Measurements from ENCODE around the gene CSGALNACT2.

CSGALNACT2 gene

DNA sequence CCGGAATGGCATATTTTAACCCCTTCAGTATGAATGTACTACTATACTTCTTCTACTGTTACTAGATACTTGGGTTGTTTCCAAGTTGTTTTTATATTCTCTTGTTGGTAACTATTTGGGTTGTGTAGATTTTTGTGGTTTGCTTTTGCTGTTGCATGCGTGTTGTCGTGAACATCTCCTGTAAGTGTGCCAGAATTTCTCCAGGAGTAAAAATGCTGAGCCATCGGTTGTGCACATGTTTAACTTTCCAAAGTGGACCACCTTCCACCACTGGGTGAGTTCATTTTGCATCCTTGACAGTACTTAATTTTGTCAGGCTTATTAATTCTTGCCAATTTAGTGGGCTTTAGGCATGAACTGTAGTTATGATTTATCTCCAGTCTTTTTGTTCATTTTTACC is 47.9 kb downstream of the CSGALNACT2 start:
- no peak for DNase-seq (ENCODE audit: low spot score)

- no peak for DNase-seq (ENCODE audit: low spot score)
Observed at GRCh38 chr10:43187213-43187612, 49.0 kb downstream of the CSGALNACT2 start.

DNA sequence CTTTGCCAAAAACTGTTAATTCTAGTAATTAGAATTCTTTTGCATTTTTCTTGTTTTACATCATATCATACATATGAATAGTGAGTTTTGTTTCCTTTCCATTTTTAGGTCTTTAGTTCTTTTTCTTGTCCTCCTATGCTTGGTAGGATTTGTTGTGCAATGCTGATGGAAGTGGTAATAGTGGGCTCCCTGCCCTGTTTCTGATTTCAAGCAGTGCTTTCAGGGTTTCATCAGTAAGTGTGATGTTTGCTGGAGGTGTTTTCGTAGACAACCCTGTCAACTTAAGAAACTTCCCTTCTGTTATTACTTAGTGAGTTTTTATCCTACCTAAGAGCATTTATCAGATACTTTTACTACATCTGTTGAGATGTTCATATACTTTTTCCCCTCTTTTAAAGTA is 50.5 kb downstream of the CSGALNACT2 start:
- DNase-seq (ENCODE audit: low spot score): no peak

DNA sequence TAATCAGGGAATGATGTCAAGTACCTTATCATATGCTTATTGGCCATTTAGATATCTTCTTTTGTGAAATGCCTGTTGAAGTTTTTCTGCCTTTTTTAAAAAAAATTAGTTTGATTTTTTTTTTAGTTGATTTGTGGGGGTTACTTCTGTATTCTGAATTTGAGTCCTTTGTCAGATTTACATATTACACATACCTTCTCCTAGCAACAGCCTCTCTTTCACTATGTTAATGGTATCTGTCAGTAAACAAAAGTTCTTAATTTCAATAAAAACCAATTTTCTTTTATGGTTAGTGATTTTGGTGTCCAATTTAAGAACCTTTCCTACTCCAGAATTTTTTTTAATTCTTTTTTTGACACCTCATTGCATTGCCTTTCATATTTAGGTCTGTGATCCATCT is 52.0 kb downstream of the CSGALNACT2 start:
- no peak for DNase-seq (ENCODE audit: low spot score)

GRCh38 chr10:43190775-43191174 is 52.5 kb downstream of the CSGALNACT2 start:
- DNase-seq (ENCODE audit: low spot score): no peak

DNA sequence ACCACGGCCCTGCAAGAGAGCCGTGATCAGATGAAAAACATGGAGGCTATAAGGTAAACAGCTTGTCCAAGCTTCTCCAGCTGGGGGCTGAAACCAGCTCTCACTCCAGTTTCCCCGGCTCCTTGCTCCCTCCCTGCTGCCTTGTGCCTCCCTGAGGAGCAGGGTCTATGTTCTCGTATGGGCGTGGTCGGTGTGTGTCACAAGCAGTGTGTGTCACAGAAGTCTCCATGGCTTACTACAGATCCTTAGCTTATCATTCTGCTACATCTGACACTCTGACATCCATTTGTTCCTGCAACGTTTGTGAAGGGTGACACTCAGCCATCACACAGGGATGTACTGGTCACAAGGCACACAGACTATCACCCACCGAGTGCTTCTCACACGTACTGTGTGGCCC is 54.6 kb downstream of the CSGALNACT2 start:
- no peak for DNase-seq (ENCODE audit: low spot score)

DNA sequence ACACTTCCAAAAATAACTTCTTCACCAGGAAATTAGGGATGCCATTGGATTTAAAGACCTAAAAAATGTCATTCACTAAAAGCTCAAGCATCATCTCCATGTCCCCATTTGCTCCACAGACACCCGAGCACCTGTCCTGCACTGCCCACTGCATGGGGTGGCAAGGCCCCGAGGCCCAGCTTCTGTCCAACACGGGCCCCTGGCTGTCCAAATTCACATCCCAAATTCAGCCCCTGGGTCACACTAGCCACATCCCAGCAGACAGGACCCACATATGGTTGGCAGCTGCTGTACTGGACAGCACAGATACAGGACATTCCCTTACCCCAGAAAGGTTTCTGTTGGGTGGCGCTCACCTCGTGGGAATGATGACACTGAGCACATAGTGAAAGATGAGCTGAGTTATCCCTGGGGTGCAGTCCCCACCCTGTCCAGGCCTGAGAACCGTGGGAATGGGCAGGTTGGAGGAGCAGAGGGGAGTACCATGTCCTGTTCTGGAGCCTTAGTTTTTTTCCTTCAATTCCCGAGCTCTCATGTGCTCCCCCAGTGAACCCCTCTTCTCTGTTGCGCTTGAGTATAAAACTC is 55.3 kb downstream of the CSGALNACT2 start:
- DNase-seq (ENCODE audit: low spot score): no peak

GRCh38 chr10:43194266-43194665 is 56.0 kb downstream of the CSGALNACT2 start:
- no peak for DNase-seq (ENCODE audit: low spot score)

DNA sequence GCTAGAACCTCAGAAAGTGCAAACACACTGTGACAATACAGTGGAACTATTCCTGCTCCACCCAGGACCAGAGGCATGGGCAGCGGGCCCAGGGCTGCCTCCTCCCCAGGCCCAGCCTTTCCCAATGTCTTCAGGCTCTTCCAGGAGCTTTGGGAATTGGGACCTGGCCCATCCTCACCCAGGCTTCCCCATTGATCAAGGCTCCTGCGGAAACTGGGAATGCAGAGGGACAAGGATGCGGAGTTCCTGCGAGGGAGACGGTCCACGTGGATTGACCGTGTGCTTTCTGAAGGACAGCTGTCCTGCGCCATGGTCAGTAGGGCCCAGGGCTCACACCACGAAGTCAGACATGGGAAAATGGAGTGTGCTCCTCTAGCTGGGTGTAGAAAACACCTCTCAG is 56.6 kb downstream of the CSGALNACT2 start:
- DNase-seq (ENCODE audit: low spot score): no peak

DNA sequence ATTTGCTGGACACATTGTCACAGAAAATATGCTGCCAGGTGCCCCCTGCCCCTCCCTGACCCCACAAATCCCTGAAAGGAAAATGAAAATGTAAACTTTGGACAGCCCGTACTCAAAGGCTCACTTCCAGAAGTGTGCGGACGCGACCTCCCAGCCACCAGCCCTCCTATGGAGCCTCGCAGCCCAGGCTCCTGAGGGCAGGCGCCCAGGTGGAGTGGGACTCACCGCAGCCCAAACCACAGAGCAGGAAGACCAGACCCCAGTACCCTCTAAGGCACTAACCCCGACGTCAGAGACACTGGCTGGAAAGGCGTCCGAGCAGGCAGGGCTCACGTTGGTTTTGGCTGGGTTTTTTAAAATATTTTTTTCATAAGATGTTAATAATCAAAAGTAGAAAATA is 57.3 kb downstream of the CSGALNACT2 start:
- no peak for DNase-seq (ENCODE audit: low spot score)

GRCh38 chr10:43196131-43196980 is 58.1 kb downstream of the CSGALNACT2 start:
- no peak for DNase-seq (ENCODE audit: low spot score)

- DNase-seq (ENCODE audit: low spot score): no peak
Observed at GRCh38 chr10:43196981-43197833, 59.0 kb downstream of the CSGALNACT2 start.

GRCh38 chr10:43197834-43198681 is 59.8 kb downstream of the CSGALNACT2 start:
- DNase-seq (ENCODE audit: low spot score): no peak

DNA sequence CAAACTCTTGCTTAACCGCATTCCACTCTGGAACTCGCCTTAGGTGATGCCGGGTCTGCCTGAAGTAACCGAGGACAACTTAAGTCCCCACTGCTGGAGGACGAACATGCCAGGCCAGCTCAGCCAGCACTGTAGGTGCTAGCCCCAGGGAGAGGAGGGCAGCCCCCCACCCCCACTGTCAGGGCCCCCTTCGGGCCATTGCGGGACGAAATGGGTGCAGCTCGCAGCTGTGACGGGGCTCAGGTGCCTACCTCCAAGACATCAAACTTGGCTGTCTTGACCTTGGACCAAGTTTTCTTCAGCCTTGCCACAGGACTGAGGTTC is 60.4 kb downstream of the CSGALNACT2 start:
- no peak for DNase-seq (ENCODE audit: low spot score)

GRCh38 chr10:43199088-43199683 is 60.9 kb downstream of the CSGALNACT2 start:
- DNase-seq (ENCODE audit: low spot score): no peak

DNA sequence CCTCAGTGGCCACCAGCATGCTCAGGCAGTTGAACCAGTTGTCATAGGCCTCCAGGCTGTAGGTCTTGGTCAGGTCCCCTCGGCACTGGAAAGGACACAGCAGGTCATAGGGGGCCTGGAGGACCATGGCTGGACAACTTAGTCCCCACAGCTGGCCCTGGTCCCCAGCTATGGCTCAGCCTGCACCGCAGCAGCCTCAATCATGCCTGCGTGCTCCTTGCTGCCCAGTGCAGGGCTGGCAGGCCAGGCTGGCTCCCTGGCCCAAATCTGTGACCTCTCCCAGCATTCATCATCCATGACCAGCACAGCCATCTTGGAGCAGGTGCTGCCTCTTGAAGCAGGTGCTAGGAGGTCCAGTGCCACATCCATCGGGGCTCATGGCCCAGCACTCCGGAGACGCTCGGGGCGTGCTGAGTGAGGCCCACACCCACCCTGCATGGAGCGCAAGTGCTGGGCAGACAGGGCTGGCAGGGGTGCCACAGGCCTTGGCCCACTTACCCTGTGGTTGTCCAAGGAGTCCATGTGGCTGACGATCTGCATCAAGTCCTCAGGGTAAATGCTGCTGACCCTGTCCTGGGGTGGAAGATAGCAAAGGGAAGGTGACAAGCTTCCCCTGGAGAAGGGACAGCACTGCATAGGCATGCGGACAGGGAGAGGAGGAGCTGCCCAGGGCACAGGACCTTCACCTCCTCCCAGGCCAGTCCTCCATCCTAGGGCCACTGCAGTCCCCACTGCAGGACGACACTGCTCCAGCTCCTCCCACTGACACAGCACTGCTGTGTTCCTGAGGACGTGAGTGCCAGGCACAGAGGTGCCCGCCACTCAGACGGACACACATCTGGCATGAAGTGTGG is 61.7 kb downstream of the CSGALNACT2 start:
- DNase-seq (ENCODE audit: low spot score): no peak

DNA sequence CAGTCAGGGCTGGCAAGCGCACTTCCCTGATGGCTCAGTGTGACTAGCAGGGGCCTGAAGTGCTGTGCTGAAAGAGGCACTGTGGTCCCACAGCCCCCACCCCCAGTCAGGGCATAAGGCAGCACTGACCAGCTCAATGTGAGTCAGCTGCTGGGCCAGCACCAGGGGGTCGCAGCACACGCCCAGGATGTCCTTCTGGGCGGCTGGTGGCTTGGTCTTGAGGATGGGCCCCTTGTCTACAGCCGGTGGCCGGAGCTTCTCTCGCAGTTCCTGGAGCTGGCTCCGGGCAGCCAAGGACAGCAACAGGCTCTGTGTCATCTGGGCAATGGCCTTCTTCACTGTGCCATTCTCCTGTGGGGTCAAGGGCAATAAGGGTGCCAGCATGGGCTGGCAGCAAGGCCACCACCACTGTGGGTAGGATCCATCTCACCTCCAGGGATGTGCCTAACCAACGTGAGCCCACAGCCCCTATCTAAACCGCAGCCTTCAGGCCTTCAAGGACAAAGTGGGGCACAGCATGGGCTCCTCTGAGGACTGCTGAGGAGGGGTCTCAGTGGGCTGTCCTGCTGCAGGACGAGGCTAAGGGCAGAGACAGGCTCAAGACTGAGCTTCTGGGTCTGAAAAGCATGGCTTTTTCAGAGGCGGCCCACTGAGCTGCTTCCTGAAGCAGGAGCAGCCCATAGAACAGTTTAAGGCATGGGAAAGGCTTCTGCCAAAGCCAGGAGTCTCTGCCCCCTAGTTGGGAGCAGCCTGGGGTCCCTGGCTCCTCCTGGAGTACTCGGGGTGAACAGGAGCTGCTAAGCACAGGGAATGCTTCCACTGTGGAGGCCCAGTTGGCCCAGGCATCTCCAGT is 62.5 kb downstream of the CSGALNACT2 start:
- DNase-seq (ENCODE audit: low spot score): no peak

DNA sequence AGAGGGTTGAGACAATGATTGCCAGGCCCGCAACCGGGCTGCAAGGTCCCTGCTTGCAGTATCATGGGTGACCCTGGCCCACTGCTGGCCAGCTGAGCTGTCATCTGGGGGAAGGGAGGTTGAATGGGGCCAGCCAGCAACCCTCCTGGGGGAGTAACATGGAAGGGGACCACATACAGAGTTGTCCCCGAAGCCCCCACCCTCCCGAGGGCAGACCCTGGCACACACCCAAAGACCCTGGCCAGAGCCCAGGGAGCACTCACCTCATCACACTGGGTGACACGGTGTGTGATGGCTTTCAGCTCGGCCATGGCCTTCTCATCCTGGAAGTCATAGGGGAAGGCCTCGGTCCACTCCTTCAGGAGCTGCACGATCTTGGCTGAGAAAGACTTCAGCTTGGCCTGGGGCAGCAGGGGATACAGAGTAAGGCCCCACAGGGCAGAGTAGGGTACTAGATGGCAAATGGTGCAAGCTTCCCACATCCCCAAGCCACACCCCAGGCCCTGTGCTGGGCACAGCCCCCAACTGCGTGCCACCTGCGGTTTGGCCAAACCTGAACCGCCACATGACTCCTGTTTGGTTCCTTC is 63.4 kb downstream of the CSGALNACT2 start:
- no peak for DNase-seq (ENCODE audit: low spot score)

DNA sequence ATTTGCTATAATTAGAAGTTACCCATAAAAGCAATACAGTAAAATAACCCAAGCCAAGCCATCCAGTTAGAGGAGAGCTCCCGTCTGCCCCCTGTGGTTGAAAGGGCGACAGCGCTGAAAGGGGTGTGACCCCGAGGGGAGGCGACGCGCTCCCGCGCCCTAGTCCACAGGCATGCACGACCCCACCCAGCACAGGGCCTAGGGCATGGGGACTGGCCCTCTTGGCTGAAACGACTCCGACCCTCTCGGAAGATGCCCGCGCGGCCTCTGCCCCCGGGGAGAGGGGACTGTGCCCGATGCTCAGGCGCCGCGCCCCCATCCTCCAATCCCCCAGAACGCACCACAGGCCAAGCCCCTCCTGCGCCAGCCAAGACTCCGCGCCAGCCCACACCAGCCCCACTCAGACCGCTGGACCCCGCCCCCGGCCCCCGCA is 64.0 kb downstream of the CSGALNACT2 start:
- DNase-seq (ENCODE audit: low spot score): no peak

Data from putamen (tissue), 1 donor.